AG04449 (cell line): Measurements from ENCODE around the gene IMPA2.
"Not testable (repeated sequence)": the region's sequence is repeated elsewhere in the genome, so short reads cannot be mapped to it uniquely, and the experiment has no call there.

Source experiments
- CTCF ChIA-PET: fragments of 350-600 bp; formaldehyde crosslinking; extraction: SDS; loops from one replicate; lab custom pipeline; 2021; ENCODE audit warnings: antibody characterized with exemption; lab: Yijun Ruan, JAX
- POLR2A ChIA-PET: fragments of 400-600, 350-600 bp; formaldehyde crosslinking; extraction: SDS; loops from one replicate; lab custom pipeline; 2020; ENCODE audit warnings: antibody characterized with exemption, inconsistent platforms; lab: Yijun Ruan, JAX
- DNase-seq: peaks from one replicate; pipeline ENCODE4 v3.0.0-alpha.2; 2010; ENCODE audit warnings: low read depth, low spot score
- H3K4me3 ChIP-seq: 2 replicates; pipeline ENCODE4 v1.5.1; 2011; ENCODE audit warnings: low read depth, mild to moderate bottlenecking, control low read depth, low read length
- CTCF ChIP-seq: IDR thresholded peaks from one replicate; pipeline ENCODE4 v1.5.1; 2011; ENCODE audit warnings: mild to moderate bottlenecking, moderate library complexity, low read length, control low read depth, inconsistent platforms; ENCODE audit not compliant: insufficient read depth; ENCODE audit errors: missing control alignments

The IMPA2 gene

DNA sequence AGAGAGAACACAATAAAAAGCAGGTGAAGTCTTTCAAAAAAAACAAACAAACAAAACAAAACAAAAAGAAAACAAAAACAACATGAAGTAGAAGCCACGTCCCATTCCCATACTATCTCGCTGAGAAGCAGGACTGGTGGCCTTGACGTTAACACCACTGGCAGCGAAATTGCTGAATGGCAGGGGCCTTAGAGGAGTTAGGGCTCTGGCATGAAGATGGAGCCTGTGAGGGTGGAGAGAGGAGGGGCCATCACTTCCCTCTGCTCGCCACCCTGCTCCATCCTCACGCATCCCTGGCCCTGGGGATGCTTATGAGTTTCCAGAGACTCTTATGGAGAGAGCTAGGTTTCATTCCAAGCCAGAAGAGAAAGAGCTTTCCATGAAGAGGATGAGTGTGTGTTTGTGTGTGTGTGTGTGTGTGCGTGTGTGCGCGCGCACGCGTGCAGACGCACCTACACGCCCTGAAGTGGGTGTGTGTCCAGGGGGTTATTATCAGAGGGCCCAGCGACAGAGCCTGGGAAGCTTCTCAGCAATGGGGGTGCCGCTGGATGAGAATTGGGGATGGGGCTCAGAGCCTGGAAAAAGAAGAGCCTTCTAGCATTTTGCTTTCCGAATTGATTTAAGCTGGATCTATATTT lies 20.4 kb upstream of the IMPA2 start:
- CTCF ChIA-PET = interaction anchor here (1.0 to 2.1 kb wide), 2 partner anchors 13 to 23 kb away, joined by 3 to 12 read pairs; no protein-coding TSS in a partner anchor
- TF ChIP-seq CTCF = no peak
- no peak for DNase-seq
- POLR2A ChIA-PET = no interaction called here
- no peak overlapping the region for H3K4me3 ChIP-seq

DNA sequence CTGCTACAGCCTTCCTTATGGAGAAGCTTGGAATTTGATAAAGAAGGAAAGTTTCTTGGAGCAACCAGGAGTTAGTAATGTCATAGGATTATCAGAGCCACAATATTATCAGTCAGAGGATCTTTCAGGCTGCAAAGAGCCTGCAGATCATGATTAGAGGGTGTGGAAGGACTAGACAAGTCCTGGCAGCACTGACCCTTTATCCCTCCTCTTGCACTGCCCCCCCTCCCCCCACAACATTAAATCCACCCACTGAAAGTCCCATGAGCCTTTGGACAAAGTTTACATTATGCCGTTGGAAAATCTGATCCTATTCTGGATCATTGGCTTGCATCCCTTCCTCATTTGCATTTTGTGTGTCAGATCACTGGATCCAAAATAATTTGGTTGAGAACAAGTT lies 18.7 kb upstream of the IMPA2 start:
- POLR2A ChIA-PET = no interaction called here
- CTCF ChIA-PET = interaction anchor here (2.1 kb wide), 1 partner anchor 25 kb away, joined by 12 read pairs; no protein-coding TSS in a partner anchor
- no peak for TF ChIP-seq CTCF

GRCh38 chr18:11963991-11964484 lies 17.3 kb upstream of the IMPA2 start:
- ChIA-PET CTCF (interaction anchor here (1.0 to 2.2 kb wide), 6 partner anchors 10 to 75 kb away, joined by 3 to 7 read pairs (median 4); no protein-coding TSS in a partner anchor), POLR2A (interaction anchor here (0.7 to 1.4 kb wide), 3 partner anchors 14 to 16 kb away, joined by 3 to 4 read pairs (median 3); no protein-coding TSS in a partner anchor)
- TF ChIP-seq CTCF = peak; percentile 29
- no peak for DNase-seq
- no peak overlapping the region for H3K4me3 ChIP-seq

More for the DNA sequence above, 18.7 kb upstream of the IMPA2 start:
- DNase-seq = no peak
- no peak overlapping the region for H3K4me3 ChIP-seq

DNA sequence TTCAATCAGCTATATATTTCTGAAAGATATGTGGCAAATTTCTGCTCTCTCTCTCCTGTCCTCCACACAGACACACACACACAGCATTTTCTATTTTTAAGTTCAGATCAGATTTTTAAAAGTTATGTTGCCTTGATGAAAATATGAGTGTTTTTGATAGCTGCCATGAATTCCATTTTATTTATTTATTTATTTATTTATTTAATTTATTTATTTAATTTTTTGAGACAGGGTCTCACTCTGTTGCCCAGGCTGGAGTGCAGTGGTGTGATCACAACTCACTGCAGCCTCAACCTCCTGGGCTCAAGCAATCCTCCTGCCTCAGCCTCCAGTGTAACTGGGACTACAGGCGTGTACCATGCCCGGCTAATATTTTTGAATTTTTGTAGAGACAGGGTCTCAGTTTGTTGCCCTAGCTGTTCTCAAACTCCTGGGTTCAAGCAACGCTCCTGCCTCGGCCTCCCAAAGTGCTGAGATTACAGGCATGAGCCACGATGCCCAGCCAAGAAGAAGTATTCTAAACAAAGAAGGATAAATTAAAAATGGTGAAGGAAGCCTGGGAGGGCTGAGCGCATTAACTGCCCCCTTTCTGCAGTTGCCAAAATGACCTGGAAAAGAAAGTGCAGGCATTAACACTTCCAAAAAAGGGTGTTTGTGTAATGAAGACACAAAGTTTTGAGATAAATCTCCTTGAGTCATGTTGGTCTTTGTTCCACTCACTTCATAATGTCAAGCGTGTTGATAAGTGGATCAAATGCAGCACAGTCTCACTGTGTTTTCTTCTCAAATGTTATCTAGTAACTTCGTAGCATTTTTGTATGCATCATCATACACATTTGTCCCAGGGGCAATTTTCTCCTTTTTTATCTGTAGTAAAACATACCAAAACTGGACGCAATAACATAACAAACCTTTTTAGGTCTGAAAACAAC lies 11.1 kb upstream of the IMPA2 start:
- H3K4me3 ChIP-seq = no peak overlapping the region
- TF ChIP-seq CTCF = no peak
- DNase-seq = no peak
- ChIA-PET POLR2A (no interaction called here), CTCF (interaction anchor here (1.0 to 1.4 kb wide), 3 partner anchors 10 to 33 kb away, joined by 3 read pairs; no protein-coding TSS in a partner anchor)

DNA sequence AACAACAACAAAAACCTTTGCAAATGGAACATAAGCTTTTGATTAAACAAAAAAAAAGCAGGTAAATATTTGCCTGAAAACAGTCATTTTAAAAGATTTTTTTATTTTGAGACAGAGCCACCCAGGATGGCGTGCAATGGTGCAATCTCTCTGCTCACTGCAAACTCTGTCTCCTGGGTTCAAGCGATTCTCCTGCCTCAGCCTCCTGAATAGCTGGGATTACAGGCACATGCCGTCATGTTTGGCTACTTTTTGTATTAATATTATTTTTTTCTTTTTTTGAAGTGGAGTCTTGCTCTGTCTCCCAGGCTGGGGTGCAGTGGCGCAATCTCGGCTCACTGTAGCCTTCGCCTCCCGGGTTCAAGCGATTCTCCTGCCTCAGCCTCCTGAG lies 10.5 kb upstream of the IMPA2 start:
- H3K4me3 ChIP-seq, DNase-seq, POLR2A ChIA-PET: not testable (repeated sequence)
- CTCF ChIA-PET = interaction anchor here (1.0 kb wide), 1 partner anchor 34 kb away, joined by 3 read pairs; no protein-coding TSS in a partner anchor

DNA sequence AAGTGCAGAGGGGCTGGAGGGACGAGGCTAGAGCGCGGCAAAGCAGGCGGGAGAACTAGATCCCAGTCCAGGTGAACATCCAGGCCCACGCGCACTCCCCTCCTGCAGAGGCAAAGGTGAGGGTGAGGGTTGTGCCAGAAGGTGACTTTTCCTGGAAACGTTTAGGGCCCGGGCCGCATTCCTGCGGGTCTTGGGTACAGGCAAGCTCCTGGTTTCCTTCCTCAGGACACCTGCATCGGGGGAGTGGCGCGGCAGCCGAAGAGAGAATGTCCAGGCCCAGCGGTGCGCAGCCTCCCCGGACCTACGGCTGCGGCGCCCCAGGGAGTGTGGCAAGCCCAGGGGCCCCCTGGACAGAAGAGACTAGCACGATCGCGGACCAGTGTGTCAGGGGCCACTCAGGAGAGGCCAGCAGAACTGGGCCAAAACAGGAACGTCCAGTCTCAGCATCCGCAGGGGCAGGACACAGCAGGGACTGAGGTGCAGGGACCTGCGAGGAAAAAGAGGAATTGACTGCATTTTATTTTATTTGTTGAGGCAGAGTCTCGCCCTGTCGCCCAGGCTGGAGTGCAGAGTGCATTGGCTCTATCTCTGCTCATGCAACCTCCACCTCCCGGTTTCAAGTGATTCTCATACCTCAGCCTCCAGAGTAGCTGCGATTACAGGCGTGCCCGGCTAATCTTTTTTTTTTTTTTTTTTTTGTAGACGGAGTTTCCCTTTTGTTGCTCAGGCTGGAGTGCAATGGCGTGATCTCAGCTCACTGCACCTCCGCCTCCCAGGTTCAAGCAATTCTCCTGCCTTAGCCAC lies 8.7 kb upstream of the IMPA2 start:
- no peak for TF ChIP-seq CTCF
- POLR2A ChIA-PET = no interaction called here
- CTCF ChIA-PET = interaction anchor here (1.5 kb wide), 1 partner anchor 34 kb away, joined by 5 read pairs; no protein-coding TSS in a partner anchor
- no peak overlapping the region for H3K4me3 ChIP-seq
- DNase-seq = no peak
